IMR-90 (cell line): ENCODE results near the gene MYO1G. TPM values are rescaled to one million over a fixed set of nuclear protein-coding genes. Genes with fewer than 3 reads are reported as not detected.
A peak's percentile ranks its signal among the peaks of the same experiment; 100 is the strongest.

Experiments
- ATAC-seq: fragments of 200-7000 bp; cut with Tn5 transposase; 2 replicates; pipeline ENCODE4 v1.9.1; 2020; ENCODE audit warnings: low read depth, mild to moderate bottlenecking, moderate library complexity
- BruUV-seq: library from RNA; stranded (reverse); fragments of 400-500 nt; replicated peaks from 2 replicates; lab custom pipeline; 2021; lab: Mats Ljungman, UMichigan
- CTCF ChIA-PET: fragments of 300-600 bp; formaldehyde crosslinking; extraction: SDS; loops from one replicate; lab custom pipeline; 2021; ENCODE audit warnings: antibody characterized with exemption; lab: Yijun Ruan, JAX
- POLR2A ChIA-PET: fragments of 300-600 bp; sonication (Branson Sonifier 250); formaldehyde crosslinking; loops from one replicate; lab custom pipeline; 2022; ENCODE audit warnings: antibody characterized with exemption; ENCODE audit not compliant: unreplicated experiment; lab: Charles Lee
- DNase-seq: peaks from one replicate; pipeline ENCODE4 v3.0.0; 2013
- H2AFZ ChIP-seq: replicated peaks from 2 replicates; pipeline ENCODE3; 2013; ENCODE audit warnings: low read length, mild to moderate bottlenecking; ENCODE audit not compliant: poor library complexity
- H2AK5ac ChIP-seq: 2 replicates; pipeline ENCODE4 v1.6.1; 2013; ENCODE audit warnings: low read depth, low read length, inconsistent platforms
- H2AK9ac ChIP-seq: replicated peaks from 2 replicates; pipeline ENCODE3; 2013; ENCODE audit warnings: mild to moderate bottlenecking, low read depth, low read length, moderate library complexity; ENCODE audit not compliant: poor library complexity
- H2BK120ac ChIP-seq: 2 replicates; pipeline ENCODE4 v1.6.1; 2013; ENCODE audit warnings: low read depth, low read length, inconsistent platforms
- H2BK15ac ChIP-seq: 3 replicates; pipeline ENCODE4 v1.6.1; 2013; ENCODE audit warnings: low read depth, low read length, inconsistent platforms
- H2BK20ac ChIP-seq: 2 replicates; pipeline ENCODE4 v1.6.1; 2013; ENCODE audit warnings: low read depth, mild to moderate bottlenecking, inconsistent platforms, low read length, moderate library complexity
- H2BK5ac ChIP-seq: 2 replicates; pipeline ENCODE4 v1.6.1; 2013; ENCODE audit warnings: mild to moderate bottlenecking, low read depth, low read length, inconsistent platforms; ENCODE audit not compliant: poor library complexity, severe bottlenecking
- H3K14ac ChIP-seq: replicated peaks from 2 replicates; pipeline ENCODE4 v1.6.1; 2013; ENCODE audit warnings: low read depth, low read length, inconsistent platforms
- H3K18ac ChIP-seq: 2 replicates; pipeline ENCODE4 v1.6.1; 2013; ENCODE audit warnings: low read depth, low read length, control low read depth
- H3K23ac ChIP-seq: 2 replicates; pipeline ENCODE4 v1.6.1; 2013; ENCODE audit warnings: low read depth, low read length, inconsistent platforms
- H3K27ac ChIP-seq: 2 replicates; pipeline ENCODE4 v1.5.1; 2013; ENCODE audit warnings: mild to moderate bottlenecking, control low read depth, low read length; ENCODE audit not compliant: insufficient read depth
- H3K27me3 ChIP-seq: 2 replicates; pipeline ENCODE4 v1.6.1; 2013; ENCODE audit warnings: low read length; ENCODE audit not compliant: control insufficient read depth, insufficient read depth
- H3K36me3 ChIP-seq: 2 replicates; pipeline ENCODE4 v1.6.1; 2013; ENCODE audit warnings: low read length, mixed read lengths; ENCODE audit not compliant: control insufficient read depth, insufficient read depth
- H3K4ac ChIP-seq: 2 replicates; pipeline ENCODE4 v1.6.1; 2013; ENCODE audit warnings: low read depth, low read length, inconsistent platforms
- H3K4me1 ChIP-seq: 2 replicates; pipeline ENCODE4 v1.6.1; 2013; ENCODE audit warnings: low read length, mixed read lengths; ENCODE audit not compliant: control insufficient read depth, insufficient read depth
- H3K4me2 ChIP-seq: 2 replicates; pipeline ENCODE4 v1.6.1; 2013; ENCODE audit warnings: low read depth, mild to moderate bottlenecking, control low read depth, low read length, moderate library complexity
- H3K4me3 ChIP-seq: 2 replicates; pipeline ENCODE4 v1.5.1; 2013; ENCODE audit warnings: low read depth, mild to moderate bottlenecking, control low read depth, low read length, moderate library complexity; ENCODE audit not compliant: insufficient read depth
- H3K56ac ChIP-seq: 2 replicates; pipeline ENCODE4 v1.6.1; 2013; ENCODE audit warnings: low read length, inconsistent platforms; ENCODE audit not compliant: insufficient read depth; ENCODE audit errors: extremely low read depth
- H3K79me1 ChIP-seq, 2 experiments: 2 replicates each; pipeline ENCODE4 v1.6.1; 2013; ENCODE audit warnings: low read length in 2 of 2, inconsistent platforms in 1 of 2, low read depth in 1 of 2
- H3K9ac ChIP-seq: 2 replicates; pipeline ENCODE4 v1.6.1; 2013; ENCODE audit warnings: low read depth, low read length, control low read depth
- H3K9me1 ChIP-seq: 2 replicates; pipeline ENCODE4 v1.6.1; 2013; ENCODE audit warnings: low read length, inconsistent platforms; ENCODE audit not compliant: insufficient read depth
- H3K9me3 ChIP-seq: 2 replicates; pipeline ENCODE4 v1.6.1; 2013; ENCODE audit warnings: low read length; ENCODE audit not compliant: control insufficient read depth, insufficient read depth
- H4K20me1 ChIP-seq: 2 replicates; pipeline ENCODE4 v1.6.1; 2013; ENCODE audit warnings: low read length, inconsistent platforms; ENCODE audit not compliant: insufficient read depth
- H4K5ac ChIP-seq: 2 replicates; pipeline ENCODE4 v1.6.1; 2013; ENCODE audit warnings: mild to moderate bottlenecking, low read depth, low read length, control low read depth
- H4K8ac ChIP-seq, 2 experiments: 2 replicates each; pipeline ENCODE4 v1.6.1; 2013; ENCODE audit warnings: low read depth in 2 of 2, low read length in 2 of 2, control low read depth in 1 of 2, inconsistent platforms in 1 of 2
- H4K91ac ChIP-seq: 2 replicates; pipeline ENCODE4 v1.6.1; 2013; ENCODE audit warnings: low read depth, low read length, inconsistent platforms; ENCODE audit not compliant: insufficient read depth
- CEBPB ChIP-seq: IDR thresholded peaks from 2 replicates; pipeline ENCODE4 v1.6.1; 2012; ENCODE audit warnings: low read depth, low read length, improper control_type of control experiment
- CHD1 ChIP-seq: IDR thresholded peaks from 2 replicates; pipeline ENCODE4 v1.6.1; 2012; ENCODE audit warnings: low read depth, low read length, improper control_type of control experiment
- FOS ChIP-seq: fragments of 150-350 bp; IDR thresholded peaks from 2 replicates; pipeline ENCODE4 v1.6.1; 2016; ENCODE audit warnings: low read depth, low read length
- MAFK ChIP-seq: IDR thresholded peaks from 2 replicates; pipeline ENCODE4 v1.6.1; 2012; ENCODE audit warnings: low read depth, low read length, improper control_type of control experiment
- MAZ ChIP-seq: IDR thresholded peaks from 2 replicates; pipeline ENCODE4 v1.6.1; 2012; ENCODE audit warnings: low read depth, mild to moderate bottlenecking, low read length, improper control_type of control experiment, moderate library complexity, borderline replicate concordance
- MXI1 ChIP-seq: IDR thresholded peaks from 2 replicates; pipeline ENCODE4 v1.6.1; 2012; ENCODE audit warnings: low read depth, mild to moderate bottlenecking, low read length, moderate library complexity, borderline replicate concordance
- NFE2L2 ChIP-seq: fragments of 150-350 bp; IDR thresholded peaks from 2 replicates; pipeline ENCODE4 v1.6.1; 2016; ENCODE audit warnings: low read depth, mild to moderate bottlenecking, low read length
- POLR2A ChIP-seq: IDR thresholded peaks from 2 replicates; pipeline ENCODE4 v1.6.1; 2012; ENCODE audit warnings: mild to moderate bottlenecking, low read depth, low read length
- RAD21 ChIP-seq: IDR thresholded peaks from 2 replicates; pipeline ENCODE4 v1.6.1; 2012; ENCODE audit warnings: low read length, improper control_type of control experiment
- RCOR1 ChIP-seq: IDR thresholded peaks from 2 replicates; pipeline ENCODE4 v1.6.1; 2012; ENCODE audit warnings: mild to moderate bottlenecking, low read length, improper control_type of control experiment; ENCODE audit not compliant: insufficient replicate concordance
- RFX5 ChIP-seq: IDR thresholded peaks from 2 replicates; pipeline ENCODE4 v1.8.0; 2012; ENCODE audit warnings: low read depth, mild to moderate bottlenecking, low read length, moderate library complexity
- SMC3 ChIP-seq: fragments of 150-350 bp; IDR thresholded peaks from 2 replicates; pipeline ENCODE4 v1.6.1; 2016; ENCODE audit warnings: low read depth, mild to moderate bottlenecking, antibody characterized with exemption, low read length, moderate library complexity
- WGBS, 2 experiments: methylation state at CpG; one replicate each; pipeline versions ENCODE4 v1.1.5 to v1.1.7; 2013; ENCODE audit warnings: missing lambda C conversion rate in 2 of 2; ENCODE audit not compliant: insufficient read length in 1 of 2; ENCODE audit errors: extremely low coverage in 2 of 2; 5-methylcytosine and 5-hydroxymethylcytosine counted together
- dilution Hi-C: fragments of 300-500 bp; cut with HindIII; formaldehyde crosslinking; loops from one replicate; pipeline ENCODE4 v1.14.3; 2018; ENCODE audit warnings: low sequenced_read_pairs; ENCODE audit not compliant: unreplicated experiment
- in situ Hi-C: fragments of 300-500 bp; cut with MboI; formaldehyde crosslinking; loops from 3 replicates; pipeline ENCODE4 v1.14.3; 2019; ENCODE audit warnings: low sequenced_read_pairs, inconsistent platforms, mixed read lengths
- intact Hi-C: fragments of 100-400 bp; cut with micrococcal nuclease; formaldehyde crosslinking; loops from 2 replicates; pipeline ENCODE4 v1.10.0; 2022
- polyA plus RNA-seq, 3 experiments: library from polyadenylated mRNA; depleted of rRNA; stranded (reverse); fragments of >200 nt; gene quantifications; 2 replicates each; pipeline ENCODE4 v1.2.3, GENCODE V29; 2012; ENCODE audit warnings: low replicate concordance in 1 of 3
- total RNA-seq: library from RNA; depleted of rRNA; stranded (reverse); fragments of >200 nt; gene quantifications from 2 replicates; pipeline ENCODE4 v1.2.3, GENCODE V29; 2012
- TF ChIP-seq, protein P1 (sequence below): fragments of 150-350 bp; IDR thresholded peaks from 2 replicates; pipeline ENCODE4 v1.6.1; 2017; ENCODE audit warnings: mild to moderate bottlenecking, antibody characterized with exemption, low read length, low read depth
- TF ChIP-seq, protein P2 (sequence below): conservative IDR thresholded peaks from 2 replicates; pipeline ENCODE4 v1.5.1; 2012; ENCODE audit warnings: mild to moderate bottlenecking, low read depth, low read length, improper control_type of control experiment
- TF ChIP-seq, protein P3 (sequence below): fragments of 150-350 bp; IDR thresholded peaks from 2 replicates; pipeline ENCODE4 v1.6.1; 2016; ENCODE audit warnings: low read depth, mild to moderate bottlenecking, low read length, moderate library complexity, borderline replicate concordance

MYO1G gene
- total and polyA plus RNA-seq, 2 of the 4 experiments (the other 2 are of a cell fraction) = under 0.01 to 0.02 TPM

DNA sequence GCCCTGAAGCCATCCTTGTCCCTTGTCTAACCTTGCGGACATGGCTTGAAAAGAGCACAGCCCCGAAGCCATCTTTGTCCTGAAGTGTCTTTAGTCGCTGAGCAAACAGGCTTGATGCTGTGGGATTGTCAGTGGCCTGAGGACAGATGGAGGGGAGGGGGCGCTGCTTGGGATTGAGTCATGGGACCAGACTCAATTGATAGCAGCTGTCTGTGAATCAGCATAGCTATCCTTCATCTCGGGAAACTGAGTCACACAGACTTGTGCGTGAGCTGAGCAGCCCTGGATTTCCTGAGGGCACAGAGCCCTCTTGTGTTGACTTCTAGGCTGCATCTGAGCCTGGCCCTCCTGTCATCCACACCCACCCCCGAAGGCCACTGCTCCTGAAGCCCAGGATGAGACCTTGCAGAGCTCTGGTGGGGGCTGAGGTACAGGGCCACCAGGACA lies 14.4 kb downstream of the MYO1G start:
- DNase-seq = peak; percentile 28
- intact Hi-C loops = no loop called here
- no peaks in the 10 kb centered on the region for H3K36me3 ChIP-seq
- no peak overlapping the region for H3K23ac ChIP-seq
- TF ChIP-seq NFE2L2 = no peak
- no peak for TF ChIP-seq POLR2A
- TF ChIP-seq RAD21 = peak; percentile 51
- TF ChIP-seq, protein P1, sequence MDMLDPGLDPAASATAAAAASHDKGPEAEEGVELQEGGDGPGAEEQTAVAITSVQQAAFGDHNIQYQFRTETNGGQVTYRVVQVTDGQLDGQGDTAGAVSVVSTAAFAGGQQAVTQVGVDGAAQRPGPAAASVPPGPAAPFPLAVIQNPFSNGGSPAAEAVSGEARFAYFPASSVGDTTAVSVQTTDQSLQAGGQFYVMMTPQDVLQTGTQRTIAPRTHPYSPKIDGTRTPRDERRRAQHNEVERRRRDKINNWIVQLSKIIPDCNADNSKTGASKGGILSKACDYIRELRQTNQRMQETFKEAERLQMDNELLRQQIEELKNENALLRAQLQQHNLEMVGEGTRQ = no peak
- no peak for TF ChIP-seq RCOR1
- TF ChIP-seq MAZ = no peak
- no peak for TF ChIP-seq MXI1
- TF ChIP-seq RFX5 = no peak
- TF ChIP-seq, protein P2, sequence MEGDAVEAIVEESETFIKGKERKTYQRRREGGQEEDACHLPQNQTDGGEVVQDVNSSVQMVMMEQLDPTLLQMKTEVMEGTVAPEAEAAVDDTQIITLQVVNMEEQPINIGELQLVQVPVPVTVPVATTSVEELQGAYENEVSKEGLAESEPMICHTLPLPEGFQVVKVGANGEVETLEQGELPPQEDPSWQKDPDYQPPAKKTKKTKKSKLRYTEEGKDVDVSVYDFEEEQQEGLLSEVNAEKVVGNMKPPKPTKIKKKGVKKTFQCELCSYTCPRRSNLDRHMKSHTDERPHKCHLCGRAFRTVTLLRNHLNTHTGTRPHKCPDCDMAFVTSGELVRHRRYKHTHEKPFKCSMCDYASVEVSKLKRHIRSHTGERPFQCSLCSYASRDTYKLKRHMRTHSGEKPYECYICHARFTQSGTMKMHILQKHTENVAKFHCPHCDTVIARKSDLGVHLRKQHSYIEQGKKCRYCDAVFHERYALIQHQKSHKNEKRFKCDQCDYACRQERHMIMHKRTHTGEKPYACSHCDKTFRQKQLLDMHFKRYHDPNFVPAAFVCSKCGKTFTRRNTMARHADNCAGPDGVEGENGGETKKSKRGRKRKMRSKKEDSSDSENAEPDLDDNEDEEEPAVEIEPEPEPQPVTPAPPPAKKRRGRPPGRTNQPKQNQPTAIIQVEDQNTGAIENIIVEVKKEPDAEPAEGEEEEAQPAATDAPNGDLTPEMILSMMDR = peak; percentile 34
- TF ChIP-seq MAFK = no peak
- no peak for TF ChIP-seq FOS
- TF ChIP-seq CEBPB = no peak
- TF ChIP-seq CHD1 = no peak
- TF ChIP-seq, protein P3, sequence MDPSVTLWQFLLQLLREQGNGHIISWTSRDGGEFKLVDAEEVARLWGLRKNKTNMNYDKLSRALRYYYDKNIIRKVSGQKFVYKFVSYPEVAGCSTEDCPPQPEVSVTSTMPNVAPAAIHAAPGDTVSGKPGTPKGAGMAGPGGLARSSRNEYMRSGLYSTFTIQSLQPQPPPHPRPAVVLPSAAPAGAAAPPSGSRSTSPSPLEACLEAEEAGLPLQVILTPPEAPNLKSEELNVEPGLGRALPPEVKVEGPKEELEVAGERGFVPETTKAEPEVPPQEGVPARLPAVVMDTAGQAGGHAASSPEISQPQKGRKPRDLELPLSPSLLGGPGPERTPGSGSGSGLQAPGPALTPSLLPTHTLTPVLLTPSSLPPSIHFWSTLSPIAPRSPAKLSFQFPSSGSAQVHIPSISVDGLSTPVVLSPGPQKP = no peak
- TF ChIP-seq SMC3 = no peak; the same call in 1 of the 2 replicates
- no peak overlapping the region for H2BK20ac ChIP-seq
- H3K4ac ChIP-seq = no peak overlapping the region
- no peak overlapping the region for H3K4me2 ChIP-seq
- 90% methylated on average over 4 of the region's 7 CpGs; no CpG with 5 or more reads in 1 of the 2 experiments for WGBS, 2 experiments
- no peak overlapping the region for H4K5ac ChIP-seq
- no peak overlapping the region for H3K56ac ChIP-seq
- BruUV-seq = no TSS peak
- H2AK5ac ChIP-seq = no peak overlapping the region
- no peaks in the 10 kb centered on the region for H3K79me1 ChIP-seq
- no peak overlapping the region for H3K27ac ChIP-seq
- peaks cover 26% of the 10 kb centered on the region for H3K27me3 ChIP-seq
- no peak overlapping the region for H3K4me3 ChIP-seq
- no peak overlapping the region for H2BK5ac ChIP-seq
- H2AFZ ChIP-seq = peak overlapping the region; percentile 9
- ChIA-PET CTCF (interaction anchor here (0.5 to 0.6 kb wide), 2 partner anchors 75 to 98 kb away, joined by 3 to 4 read pairs; no protein-coding TSS in a partner anchor), POLR2A (no interaction called here)
- no peak overlapping the region for H3K14ac ChIP-seq
- peak; percentile 24; the same call in 1 of the 2 replicates for ATAC-seq
- H4K8ac ChIP-seq = no peak overlapping the region
- no peak overlapping the region for H3K9ac ChIP-seq
- in situ Hi-C loops = loop anchor here (10.0 kb wide), 1 partner anchor 170 kb away; no protein-coding TSS in a partner anchor
- dilution Hi-C loops = no loop called here
- no peak overlapping the region for H3K18ac ChIP-seq
- no peaks in the 10 kb centered on the region for H3K9me3 ChIP-seq
- no peak overlapping the region for H2BK120ac ChIP-seq
- no peaks in the 10 kb centered on the region for H4K20me1 ChIP-seq
- peaks cover 5% of the 10 kb centered on the region; the same call in 1 of the 2 replicates for H3K4me1 ChIP-seq
- no peaks in the 10 kb centered on the region for H3K9me1 ChIP-seq
- H4K91ac ChIP-seq = no peak overlapping the region
- H2BK15ac ChIP-seq = no peak overlapping the region
- no peak overlapping the region for H2AK9ac ChIP-seq
